SK-N-MC (cell line): ENCODE data around the gene CLK3.

Experiments used
- EZH2 ChIP-seq: fragments of 200-600 bp; sonication (generic); IDR thresholded peaks from one replicate; pipeline ENCODE4 v1.6.1; 2017; ENCODE audit warnings: antibody characterized with exemption
- FOXP2 ChIP-seq: optimal IDR thresholded peaks from 2 replicates; pipeline ENCODE3; 2011; ENCODE audit warnings: mild to moderate bottlenecking, moderate library complexity; ENCODE audit not compliant: insufficient read depth; ENCODE audit errors: extremely low read length, control extremely low read depth
- POLR2AphosphoS5 ChIP-seq: IDR thresholded peaks from 2 replicates; pipeline ENCODE4 v1.6.1; 2012; ENCODE audit warnings: mild to moderate bottlenecking, low read depth, low read length, borderline replicate concordance

DNA sequence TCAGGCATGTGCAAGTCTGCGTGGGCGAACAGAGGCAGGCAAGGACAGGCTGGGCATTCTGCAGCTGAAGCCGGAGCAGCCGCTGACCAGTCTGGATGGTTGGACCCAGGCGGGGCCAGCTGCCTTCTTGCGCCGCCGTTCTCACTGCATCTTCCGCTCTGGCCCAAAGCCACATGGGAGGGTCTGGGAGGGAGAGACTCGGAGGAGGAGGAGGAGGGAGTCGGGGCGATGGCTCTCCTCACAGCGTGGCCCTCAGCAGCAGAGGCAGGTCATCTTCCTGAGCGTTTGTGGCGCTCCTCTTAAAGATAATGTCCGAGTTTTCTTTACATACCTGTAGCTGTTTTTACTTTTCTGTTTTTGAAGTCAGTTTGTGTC is 5.9 kb downstream of the CLK3 start:
- TF ChIP-seq POLR2AphosphoS5, result no peak
- no peak for TF ChIP-seq EZH2
- no peak for TF ChIP-seq FOXP2
